HG03196 (cell line): Measurements from ENCODE around the gene MEG3.

Source experiments
- ATAC-seq: cut with Tn5 transposase; IDR thresholded peaks from one replicate; pipeline ENCODE4 v1.9.1; 2021; ENCODE audit not compliant: unreplicated experiment

Gene MEG3

DNA sequence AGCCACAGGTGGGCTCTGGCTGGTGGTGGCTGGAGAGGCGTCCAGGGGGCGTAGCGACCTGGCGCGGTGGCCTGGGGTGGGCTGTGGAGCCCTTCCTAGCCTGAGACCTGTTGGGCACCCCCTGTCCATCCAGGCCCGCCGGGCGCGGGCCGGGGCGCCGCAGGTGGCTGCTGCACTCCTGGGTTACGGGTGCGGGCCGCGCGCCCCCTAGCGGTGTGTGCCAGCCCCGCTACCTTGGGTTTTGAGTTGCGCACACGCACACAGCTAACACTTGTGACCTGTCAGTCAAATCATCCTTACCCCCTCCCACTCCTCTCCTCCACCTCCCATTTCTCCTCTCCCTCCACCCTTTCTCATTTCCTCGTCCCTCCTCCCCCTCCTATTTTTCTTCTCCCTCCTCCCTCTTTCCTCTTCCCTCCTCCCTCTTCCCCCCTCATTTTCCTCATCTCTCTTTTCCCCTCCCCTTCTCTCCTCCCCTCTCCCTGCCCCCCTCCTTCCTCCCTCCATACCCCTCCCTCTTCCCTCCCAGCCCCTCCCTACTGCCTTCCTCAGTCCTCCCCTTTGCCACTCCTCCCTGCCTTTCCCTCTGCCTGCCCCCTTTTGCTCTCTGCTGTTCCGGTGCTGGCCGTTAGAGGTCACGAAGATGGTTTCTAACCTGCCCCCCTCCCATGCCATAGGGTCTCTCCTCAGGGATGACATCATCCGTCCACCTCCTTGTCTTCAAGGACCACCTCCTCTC lies 2.3 kb downstream of the MEG3 start:
- no peak for ATAC-seq

- ATAC-seq = no peak
Measured at GRCh38 chr14:100830681-100831080, 4.8 kb downstream of the MEG3 start.

DNA sequence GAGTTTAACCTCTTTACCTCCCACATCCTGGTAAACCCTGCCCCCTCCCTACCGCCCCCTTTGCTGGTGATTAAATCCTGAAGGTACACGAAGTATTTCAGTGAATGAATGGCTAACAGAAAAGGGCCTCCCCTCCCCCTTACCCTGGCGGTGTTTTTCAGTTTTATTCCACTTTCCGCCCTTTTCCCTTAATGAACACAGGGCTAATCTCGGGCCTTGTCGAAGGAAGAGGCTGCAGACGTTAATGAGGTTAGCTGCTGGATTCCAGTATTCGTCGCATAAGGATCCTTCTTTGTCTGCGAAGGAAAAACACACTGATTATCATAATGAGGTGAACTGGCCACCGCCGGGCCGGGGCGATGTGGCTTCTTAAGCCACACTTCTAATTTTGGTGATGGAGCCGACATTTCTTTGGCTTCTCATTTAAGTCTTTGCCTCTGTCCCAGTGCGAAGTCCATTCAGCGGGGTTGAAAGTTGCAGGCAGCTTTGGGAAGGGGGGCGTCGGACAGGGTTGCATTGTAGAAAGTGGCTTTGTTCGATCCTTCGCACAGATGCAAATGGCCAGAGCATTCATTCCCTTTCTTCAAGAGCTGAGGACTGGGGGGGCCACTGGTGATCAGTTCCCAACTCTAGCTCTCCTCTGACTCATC lies 6.5 kb downstream of the MEG3 start:
- no peak for ATAC-seq

GRCh38 chr14:100834082-100834793 lies 8.3 kb downstream of the MEG3 start:
- ATAC-seq = no peak

DNA sequence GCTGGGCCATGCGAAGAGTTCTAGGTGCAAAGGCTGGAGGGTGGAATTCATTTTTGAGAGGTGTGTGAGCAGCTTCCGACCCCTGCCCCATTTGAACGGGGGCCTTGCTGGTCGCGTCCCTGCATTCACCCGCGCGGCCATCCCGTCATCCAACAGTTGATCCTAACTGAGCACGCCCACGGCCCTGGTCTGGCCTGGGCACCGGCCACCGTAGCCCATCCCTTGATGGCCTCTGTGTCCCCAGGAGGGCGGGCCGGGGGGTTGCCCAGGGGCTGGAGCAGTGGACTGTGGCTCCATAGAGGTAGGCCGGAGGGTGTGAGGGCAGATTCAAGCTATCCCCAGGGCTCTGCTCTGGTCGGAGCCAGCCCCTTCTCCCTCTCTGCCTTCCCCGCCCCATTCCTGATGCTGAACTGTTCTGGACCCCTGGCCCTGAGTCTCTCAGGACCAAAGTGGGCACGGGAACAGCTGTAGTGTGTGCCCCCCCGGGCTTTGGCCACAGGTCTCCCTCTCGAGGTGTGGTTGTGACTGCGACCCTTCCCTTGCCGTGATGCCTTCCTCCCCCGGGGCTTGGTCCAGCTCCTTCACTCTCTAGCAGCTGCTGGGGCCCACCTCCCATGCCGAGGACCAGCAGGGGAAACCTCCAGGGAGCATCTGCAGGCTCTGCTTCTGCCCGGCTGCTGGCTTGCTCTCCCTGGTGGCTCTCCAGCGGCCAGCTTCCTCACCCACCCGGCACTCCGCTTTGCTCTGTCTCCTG lies 9.1 kb downstream of the MEG3 start:
- no peak for ATAC-seq

- no peak for ATAC-seq
Measured at GRCh38 chr14:100835548-100836310, 9.8 kb downstream of the MEG3 start.

DNA sequence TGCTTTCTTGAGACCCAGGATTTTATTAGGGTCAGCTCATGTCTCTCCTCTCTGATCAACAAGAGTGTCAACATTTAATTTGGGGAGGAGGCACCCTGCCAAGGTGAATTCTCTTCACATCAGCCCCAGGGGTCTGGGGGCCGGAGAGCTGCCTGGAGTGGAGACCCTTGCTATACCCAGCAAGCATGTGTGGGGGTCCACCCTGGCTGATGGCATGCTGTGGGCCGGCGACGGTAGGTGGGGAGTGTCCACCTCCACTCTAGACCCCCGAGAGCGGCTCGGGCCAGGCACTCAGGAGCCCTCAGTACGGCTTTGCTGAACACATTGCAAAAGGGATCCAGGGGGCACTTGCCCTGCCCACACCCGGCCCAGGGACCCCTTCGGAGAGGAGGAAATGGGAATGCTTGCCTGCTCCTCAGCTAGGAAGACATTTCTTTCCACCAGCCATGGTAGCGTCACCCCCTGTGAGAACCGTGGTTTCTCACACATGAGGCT lies 10.4 kb downstream of the MEG3 start:
- ATAC-seq = no peak

GRCh38 chr14:100836941-100837804 lies 11.3 kb downstream of the MEG3 start:
- ATAC-seq = no peak

GRCh38 chr14:100837805-100838350 lies 12.0 kb downstream of the MEG3 start:
- ATAC-seq = no peak

DNA sequence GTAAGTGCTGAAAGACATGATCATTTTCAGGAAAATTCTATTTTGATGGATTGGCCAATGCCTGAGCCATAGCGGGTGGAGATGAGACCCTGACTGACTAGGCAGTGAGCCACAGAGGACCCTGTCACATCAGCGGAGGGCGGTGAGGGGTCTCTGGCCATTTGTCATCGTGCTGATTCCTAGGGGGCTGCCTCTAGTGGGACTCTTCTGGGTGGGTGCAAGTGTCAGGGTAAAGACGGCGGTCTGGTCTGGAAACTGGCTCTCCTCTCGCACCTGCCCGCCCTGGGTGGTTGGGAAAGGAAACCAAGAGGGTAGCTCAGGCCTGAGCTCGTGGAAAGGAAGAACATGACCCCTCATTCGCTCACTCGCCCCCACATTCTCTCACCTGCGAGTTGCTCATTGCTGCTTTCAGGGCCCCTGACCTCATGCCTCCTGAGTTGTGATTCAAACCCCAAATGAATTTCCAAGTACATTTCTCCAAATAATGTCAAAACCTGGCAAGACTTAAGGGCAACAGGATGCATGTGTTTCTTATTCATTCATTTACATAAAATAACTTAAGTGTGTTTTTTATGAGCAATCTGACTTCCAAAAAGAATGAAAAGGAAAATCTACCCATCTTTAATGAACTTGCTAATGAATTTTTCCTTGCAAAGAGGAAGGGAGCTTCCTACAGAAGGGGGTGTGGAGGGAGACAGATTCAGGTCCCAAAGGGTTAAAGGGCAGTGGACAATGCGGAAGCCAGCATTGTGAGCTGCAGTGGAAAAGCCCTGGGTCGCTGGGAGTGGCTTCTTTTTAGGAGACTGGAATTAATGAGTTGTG lies 12.8 kb downstream of the MEG3 start:
- ATAC-seq = no peak

DNA sequence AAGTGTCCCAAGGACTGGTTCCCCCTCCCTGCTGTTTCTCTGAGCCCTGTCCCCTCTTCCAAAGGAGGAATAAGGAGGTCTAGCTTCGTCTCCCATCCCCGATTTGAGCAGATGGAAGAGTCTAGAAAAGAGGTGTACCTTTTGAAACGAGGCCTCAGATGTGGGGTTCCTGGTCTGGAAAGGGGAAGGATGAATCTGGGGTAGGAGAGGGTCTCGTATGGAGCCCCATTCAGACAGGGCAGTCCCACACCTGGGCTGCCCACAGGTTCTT lies 13.3 kb downstream of the MEG3 start:
- ATAC-seq = no peak

DNA sequence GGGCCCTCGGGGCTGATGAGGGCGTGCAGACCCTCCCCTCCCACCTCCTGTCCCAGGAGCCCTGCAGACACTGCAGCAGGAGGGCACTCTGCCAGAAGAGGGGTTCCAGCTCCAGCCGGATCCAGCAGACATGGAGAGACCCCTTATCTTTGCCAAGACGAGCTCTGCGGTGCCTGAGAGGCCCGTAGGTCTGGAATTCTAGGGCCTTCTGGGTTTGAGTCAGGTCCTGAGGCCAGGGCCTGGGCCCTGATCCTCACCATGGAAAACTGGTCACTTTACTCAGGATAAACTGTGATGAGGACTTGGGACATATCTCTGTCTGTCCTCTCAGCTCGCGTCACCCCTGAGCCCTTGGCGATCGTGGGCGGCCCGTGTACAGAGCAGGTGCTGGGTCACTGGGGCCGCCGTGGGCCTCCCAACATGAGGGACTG lies 13.8 kb downstream of the MEG3 start:
- ATAC-seq = no peak

DNA sequence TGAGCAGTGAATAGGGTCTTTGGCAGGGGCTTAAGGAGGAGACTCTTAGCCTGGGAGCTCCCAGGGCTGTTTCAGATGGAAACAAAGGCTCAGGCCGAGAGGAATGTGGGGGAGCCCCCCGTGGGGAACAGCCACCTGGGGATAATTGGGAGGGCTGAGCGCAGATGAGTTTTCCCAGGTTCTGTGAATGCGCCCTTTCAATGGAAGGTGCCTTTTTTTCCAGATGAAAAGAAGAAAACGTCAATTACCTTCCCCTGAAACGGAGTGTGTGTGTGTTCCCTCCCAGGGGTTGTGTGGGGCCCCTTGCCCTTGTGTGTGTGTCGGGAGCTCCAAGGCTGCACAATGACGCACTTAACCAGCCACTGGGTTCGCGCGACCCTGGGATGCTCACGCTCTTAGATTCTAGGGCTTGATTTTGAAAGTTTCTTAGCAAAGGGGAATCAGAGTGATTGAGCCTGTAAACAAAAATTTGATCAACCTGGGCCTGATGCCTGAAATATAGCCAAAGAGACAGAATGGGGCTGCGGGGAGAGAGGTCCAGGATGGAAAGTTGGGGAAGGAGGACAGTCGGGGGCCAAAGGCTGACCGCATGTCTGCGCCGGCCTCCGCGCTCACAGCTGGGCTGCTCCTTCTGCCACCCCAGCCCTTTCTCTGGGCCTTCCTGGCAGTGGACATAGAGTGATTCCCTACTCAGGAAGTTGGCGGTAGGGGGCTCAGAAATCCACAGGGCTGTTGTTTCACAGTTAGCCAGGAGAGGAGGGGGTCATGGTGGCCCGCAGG lies 14.6 kb downstream of the MEG3 start:
- no peak for ATAC-seq

DNA sequence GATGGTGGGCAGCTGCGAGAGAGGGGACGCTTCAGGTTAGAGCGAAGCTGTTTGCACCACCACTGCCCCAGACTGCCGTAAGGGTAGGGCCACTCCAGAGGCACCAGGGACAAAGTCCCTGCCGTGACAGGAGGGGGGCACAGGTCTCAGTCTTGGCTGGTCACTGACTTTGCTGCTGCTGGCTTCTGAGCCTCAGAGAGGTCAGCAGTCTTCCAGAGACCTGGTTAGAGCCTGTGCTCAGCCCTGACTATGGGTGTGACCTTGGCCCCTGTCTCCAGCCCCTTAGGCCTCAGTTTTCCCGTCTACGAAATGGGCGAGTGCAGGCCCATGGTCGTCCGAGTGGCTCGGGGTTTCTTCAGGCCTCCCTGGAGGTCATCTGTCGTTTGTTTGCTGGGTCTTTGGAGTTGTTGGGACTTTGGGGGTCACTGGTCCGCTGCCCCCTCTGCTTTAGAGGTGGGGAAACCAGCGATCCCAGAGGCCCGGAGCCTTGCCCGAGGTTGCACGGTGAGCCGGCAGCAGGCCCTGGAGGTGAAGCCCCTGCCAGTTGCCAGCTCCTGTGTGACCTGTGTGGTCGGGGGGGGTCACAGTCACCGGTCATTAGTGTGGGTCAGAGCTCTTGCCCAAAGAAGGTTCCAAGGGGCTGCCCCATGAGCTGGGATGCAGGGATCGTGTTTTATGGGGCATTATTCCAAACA lies 15.3 kb downstream of the MEG3 start:
- no peak for ATAC-seq

GRCh38 chr14:100841761-100842403 lies 16.0 kb downstream of the MEG3 start:
- ATAC-seq = no peak

- no peak for ATAC-seq
Measured at GRCh38 chr14:100842799-100843198, 16.9 kb downstream of the MEG3 start.

DNA sequence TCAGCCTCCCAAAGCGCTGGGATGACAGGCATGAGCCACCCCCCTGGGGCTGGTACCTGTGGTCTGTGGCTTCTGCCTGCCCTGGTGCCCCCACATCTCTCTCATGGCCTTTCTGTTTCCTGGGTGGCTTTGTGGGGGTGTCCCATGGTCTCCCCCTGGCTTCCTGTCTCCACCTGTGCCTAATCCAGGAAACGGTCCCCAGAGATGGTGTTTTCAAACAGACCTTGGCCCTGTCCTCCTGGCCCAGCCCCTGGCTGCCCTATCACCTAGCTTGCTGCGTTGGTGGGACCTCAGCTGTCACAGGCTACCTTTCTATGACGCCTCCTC lies 18.1 kb downstream of the MEG3 start:
- ATAC-seq = no peak
